ENCODE data around the gene PSD. TPM values are rescaled to one million over a fixed set of nuclear protein-coding genes. Genes with fewer than 3 reads are reported as not detected.

PSD gene
- total RNA-seq (5.3 and 6.9 TPM in 2 replicates), polyA plus RNA-seq (0.07 and 0.30 TPM in 2 replicates), polyA minus RNA-seq (ENCODE audit: low replicate concordance) (not detected in 2 replicates)
- polyA plus RNA-seq (2012) = 1.6 and 2.6 TPM in 2 replicates

- Histone ChIP-seq H2AFZ (ENCODE audit: low read length) (no peak within 1 kb of the TSS), H3K79me2 (ENCODE audit: control insufficient read depth, insufficient read depth, low read length) (peaks cover 3% of the 10 kb centered on the region), H3K27ac (ENCODE audit: insufficient read depth, low read length) (no peak within 1 kb of the TSS), H3K4me2 (ENCODE audit: extremely low read depth, insufficient read depth, low read length) (peak within 1 kb of the TSS; percentile 93), H3K4me3 (replicated peaks in 1 of 4; ENCODE audit: control extremely low read depth in 1 of 4, insufficient read depth in 1 of 4, low read depth in 3 of 4, low read length in 4 of 4) (peak within 1 kb of the TSS in 3 of 4 experiments; percentile 45 to 90 (median 72)), H3K4me1 (ENCODE audit: control insufficient read depth, extremely low read depth, insufficient read depth, low read length) (peaks cover 21% of the 10 kb centered on the region), H3K27me3 (ENCODE audit: control insufficient read depth, insufficient read depth, low read length) (peaks cover 24% of the 10 kb centered on the region), H3K36me3 (ENCODE audit: control insufficient read depth, insufficient read depth, low read length) (peaks cover 4% of the 10 kb centered on the region), H3K9me3 (ENCODE audit: control insufficient read depth, insufficient read depth, low read depth, low read length) (no peaks in the 10 kb centered on the region), H4K20me1 (ENCODE audit: control insufficient read depth, extremely low read depth, insufficient read depth, low read length) (no peaks in the 10 kb centered on the region), H3K9ac (ENCODE audit: insufficient read depth, low read length) (no peak within 1 kb of the TSS)
- peak; percentile 47 for TF ChIP-seq EZH2 (IDR thresholded peaks at IDR 0.05; ENCODE audit: low read length, missing control alignments)
- TF ChIP-seq, protein P1, sequence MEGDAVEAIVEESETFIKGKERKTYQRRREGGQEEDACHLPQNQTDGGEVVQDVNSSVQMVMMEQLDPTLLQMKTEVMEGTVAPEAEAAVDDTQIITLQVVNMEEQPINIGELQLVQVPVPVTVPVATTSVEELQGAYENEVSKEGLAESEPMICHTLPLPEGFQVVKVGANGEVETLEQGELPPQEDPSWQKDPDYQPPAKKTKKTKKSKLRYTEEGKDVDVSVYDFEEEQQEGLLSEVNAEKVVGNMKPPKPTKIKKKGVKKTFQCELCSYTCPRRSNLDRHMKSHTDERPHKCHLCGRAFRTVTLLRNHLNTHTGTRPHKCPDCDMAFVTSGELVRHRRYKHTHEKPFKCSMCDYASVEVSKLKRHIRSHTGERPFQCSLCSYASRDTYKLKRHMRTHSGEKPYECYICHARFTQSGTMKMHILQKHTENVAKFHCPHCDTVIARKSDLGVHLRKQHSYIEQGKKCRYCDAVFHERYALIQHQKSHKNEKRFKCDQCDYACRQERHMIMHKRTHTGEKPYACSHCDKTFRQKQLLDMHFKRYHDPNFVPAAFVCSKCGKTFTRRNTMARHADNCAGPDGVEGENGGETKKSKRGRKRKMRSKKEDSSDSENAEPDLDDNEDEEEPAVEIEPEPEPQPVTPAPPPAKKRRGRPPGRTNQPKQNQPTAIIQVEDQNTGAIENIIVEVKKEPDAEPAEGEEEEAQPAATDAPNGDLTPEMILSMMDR (conservative IDR thresholded peaks at IDR 0.05 in 1 of 2, IDR thresholded peaks at IDR 0.05 in 1 of 2; ENCODE audit: low read depth in 1 of 2, low read length in 2 of 2) = no peak
- DNase-seq (ENCODE audit: low read depth in 2 of 2) = no peak
Measured at GRCh38 chr10:102418622-102419268, at the start of gene PSD. Gene PSD (minus strand): TSS chr10:102418785. CDS start chr10:102417038, 1,747 bp downstream.

DNA sequence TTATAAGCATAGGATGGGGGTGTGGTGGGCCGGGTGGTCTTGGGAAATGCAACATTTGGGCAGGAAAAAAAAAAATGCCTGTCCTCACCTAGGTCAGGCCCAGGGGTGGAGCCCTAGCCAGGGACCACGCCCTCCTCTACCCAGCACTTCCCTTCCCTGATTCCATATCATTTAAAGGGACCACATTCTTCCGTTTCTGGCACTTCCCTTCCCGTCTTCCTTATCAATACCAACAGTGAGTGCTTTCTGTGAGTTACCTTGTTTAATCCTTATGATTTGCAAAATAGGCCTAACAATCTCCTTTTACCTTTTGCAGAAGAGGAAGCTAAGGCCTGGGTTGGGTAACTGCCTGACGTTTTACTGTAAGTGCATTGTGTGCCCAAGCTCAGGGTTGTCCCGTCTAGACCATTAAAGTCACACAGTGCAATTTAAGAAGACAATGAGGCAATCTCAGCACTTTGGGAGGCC, 49.4 kb upstream of the PSD start:
- no peaks in the 10 kb centered on the region for H3K9me3 ChIP-seq (ENCODE audit: control insufficient read depth, insufficient read depth, low read depth, low read length)
- no peaks in the 10 kb centered on the region for H4K20me1 ChIP-seq (ENCODE audit: control insufficient read depth, extremely low read depth, insufficient read depth, low read length)
- H3K27me3 ChIP-seq (ENCODE audit: control insufficient read depth, insufficient read depth, low read length) = no peaks in the 10 kb centered on the region
- H3K79me2 ChIP-seq (ENCODE audit: control insufficient read depth, insufficient read depth, low read length) = no peaks in the 10 kb centered on the region
- TF ChIP-seq, protein P1 (conservative IDR thresholded peaks at IDR 0.05 in 1 of 2, IDR thresholded peaks at IDR 0.05 in 1 of 2; ENCODE audit: low read depth in 1 of 2, low read length in 2 of 2) = no peak
- TF ChIP-seq EZH2 (IDR thresholded peaks at IDR 0.05; ENCODE audit: low read length, missing control alignments) = no peak
- H3K36me3 ChIP-seq (ENCODE audit: control insufficient read depth, insufficient read depth, low read length) = no peaks in the 10 kb centered on the region
- no peak overlapping the region for H3K4me3 ChIP-seq (replicated peaks in 1 of 4; ENCODE audit: control extremely low read depth in 1 of 4, insufficient read depth in 1 of 4, low read depth in 3 of 4, low read length in 4 of 4)
- no peak overlapping the region for H2AFZ ChIP-seq (ENCODE audit: low read length)
- H3K9ac ChIP-seq (ENCODE audit: insufficient read depth, low read length) = no peak overlapping the region
- no peak overlapping the region for H3K4me2 ChIP-seq (ENCODE audit: extremely low read depth, insufficient read depth, low read length)
- peaks cover 2% of the 10 kb centered on the region for H3K4me1 ChIP-seq (ENCODE audit: control insufficient read depth, extremely low read depth, insufficient read depth, low read length)
- H3K27ac ChIP-seq (ENCODE audit: insufficient read depth, low read length) = no peak overlapping the region
- no peak for DNase-seq (ENCODE audit: low read depth in 2 of 2)

- no peak for DNase-seq (ENCODE audit: low read depth in 2 of 2)
- no peaks in the 10 kb centered on the region for H3K79me2 ChIP-seq (ENCODE audit: control insufficient read depth, insufficient read depth, low read length)
- H2AFZ ChIP-seq (ENCODE audit: low read length) = no peak overlapping the region
- peaks cover 2% of the 10 kb centered on the region for H3K4me1 ChIP-seq (ENCODE audit: control insufficient read depth, extremely low read depth, insufficient read depth, low read length)
- H3K27me3 ChIP-seq (ENCODE audit: control insufficient read depth, insufficient read depth, low read length) = no peaks in the 10 kb centered on the region
- no peak overlapping the region for H3K27ac ChIP-seq (ENCODE audit: insufficient read depth, low read length)
- H3K4me3 ChIP-seq (replicated peaks in 1 of 4; ENCODE audit: control extremely low read depth in 1 of 4, insufficient read depth in 1 of 4, low read depth in 3 of 4, low read length in 4 of 4) = no peak overlapping the region
- TF ChIP-seq, protein P1 (conservative IDR thresholded peaks at IDR 0.05 in 1 of 2, IDR thresholded peaks at IDR 0.05 in 1 of 2; ENCODE audit: low read depth in 1 of 2, low read length in 2 of 2) = no peak
- no peak for TF ChIP-seq EZH2 (IDR thresholded peaks at IDR 0.05; ENCODE audit: low read length, missing control alignments)
- H3K4me2 ChIP-seq (ENCODE audit: extremely low read depth, insufficient read depth, low read length) = no peak overlapping the region
- H4K20me1 ChIP-seq (ENCODE audit: control insufficient read depth, extremely low read depth, insufficient read depth, low read length) = no peaks in the 10 kb centered on the region
- no peak overlapping the region for H3K9ac ChIP-seq (ENCODE audit: insufficient read depth, low read length)
- H3K9me3 ChIP-seq (ENCODE audit: control insufficient read depth, insufficient read depth, low read depth, low read length) = no peaks in the 10 kb centered on the region
- no peaks in the 10 kb centered on the region for H3K36me3 ChIP-seq (ENCODE audit: control insufficient read depth, insufficient read depth, low read length)
Measured at GRCh38 chr10:102467318-102467717, 48.7 kb upstream of the PSD start.
